EH (cell line): Measurements from ENCODE around the gene DGKQ.

Experiments
- DNase-seq: peaks from one replicate; pipeline ENCODE4 v3.0.0-alpha.2; 2015; ENCODE audit warnings: low read depth

DGKQ gene

DNA sequence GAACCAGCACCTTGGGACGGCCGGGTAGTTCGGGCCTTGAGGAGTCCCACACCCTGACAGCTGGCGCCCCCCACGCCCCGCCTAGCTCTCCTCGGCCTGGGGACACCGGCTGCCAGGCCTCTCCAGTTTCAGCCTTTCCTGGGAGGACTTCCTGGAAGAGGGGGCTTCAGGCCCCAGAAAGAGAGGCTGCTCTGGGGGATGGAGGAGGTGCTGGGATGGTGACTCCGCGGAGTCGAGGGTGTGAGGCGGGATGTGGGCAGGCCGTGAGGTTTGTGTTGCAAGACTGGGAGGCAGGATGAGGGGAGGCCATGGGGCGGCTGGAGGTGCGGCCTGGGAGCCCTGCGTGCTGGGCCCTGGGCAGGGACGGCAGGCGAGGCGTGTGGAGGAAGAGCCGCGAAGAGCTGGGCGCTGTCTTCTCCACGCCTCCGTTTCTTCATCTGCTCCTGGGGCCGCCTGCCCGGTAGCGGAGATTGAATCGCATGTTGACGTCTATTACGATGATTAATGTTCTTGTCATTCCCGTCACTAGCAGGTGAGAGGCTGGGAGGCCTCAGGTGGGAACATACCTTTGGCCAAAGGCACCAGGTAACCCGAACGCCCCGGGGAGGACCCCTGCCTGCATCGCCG is 37.1 kb upstream of the DGKQ start:
- peak; percentile 89 for DNase-seq

DNA sequence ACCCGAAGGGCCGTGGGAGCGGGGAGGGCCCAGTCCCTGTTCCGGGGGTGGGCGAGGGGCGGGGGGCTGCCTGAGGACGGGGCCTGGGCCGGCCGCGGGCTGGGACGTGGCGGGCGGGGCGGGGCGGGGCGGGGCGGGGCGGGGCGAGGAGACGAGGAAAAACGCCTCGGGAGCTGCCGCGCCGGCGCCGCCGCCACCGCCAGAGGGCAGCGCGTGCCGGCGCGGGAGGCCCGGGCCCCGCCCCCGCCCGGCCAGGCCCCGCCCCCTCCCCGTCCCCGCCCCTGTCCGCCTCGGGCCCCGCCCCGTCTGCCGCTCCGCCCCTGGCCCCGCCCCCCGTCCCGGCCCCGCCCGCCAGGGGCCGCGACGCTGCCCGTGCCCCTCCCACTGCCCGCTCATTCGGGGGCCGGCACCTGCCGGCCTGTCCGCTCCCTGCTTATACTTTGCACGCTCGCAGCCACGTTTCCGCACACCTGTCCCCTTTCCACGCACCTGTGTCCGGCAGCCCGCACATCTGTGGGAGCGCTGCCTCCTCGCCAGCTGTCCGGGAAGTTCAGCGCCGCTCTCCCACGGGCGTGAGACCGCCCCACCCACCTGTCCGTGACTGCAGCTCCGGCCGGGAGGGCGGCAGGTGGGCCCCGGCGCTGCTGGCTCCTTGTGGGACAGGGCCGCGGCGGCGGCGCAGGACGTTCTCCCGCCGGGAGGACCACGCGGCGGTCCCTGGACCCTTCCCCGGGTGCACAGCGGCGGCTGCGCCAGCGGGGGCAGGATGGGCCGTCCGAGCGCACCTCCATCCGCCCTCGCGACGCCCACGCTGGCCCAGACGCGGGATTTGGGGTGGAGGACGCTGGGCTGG is 36.4 kb upstream of the DGKQ start:
- peak; percentile 68 for DNase-seq

- peak; percentile 21 for DNase-seq
Measured at GRCh38 chr4:1008840-1009541, 35.6 kb upstream of the DGKQ start.

GRCh38 chr4:1006856-1007255 is 33.5 kb upstream of the DGKQ start:
- DNase-seq, result no peak

DNA sequence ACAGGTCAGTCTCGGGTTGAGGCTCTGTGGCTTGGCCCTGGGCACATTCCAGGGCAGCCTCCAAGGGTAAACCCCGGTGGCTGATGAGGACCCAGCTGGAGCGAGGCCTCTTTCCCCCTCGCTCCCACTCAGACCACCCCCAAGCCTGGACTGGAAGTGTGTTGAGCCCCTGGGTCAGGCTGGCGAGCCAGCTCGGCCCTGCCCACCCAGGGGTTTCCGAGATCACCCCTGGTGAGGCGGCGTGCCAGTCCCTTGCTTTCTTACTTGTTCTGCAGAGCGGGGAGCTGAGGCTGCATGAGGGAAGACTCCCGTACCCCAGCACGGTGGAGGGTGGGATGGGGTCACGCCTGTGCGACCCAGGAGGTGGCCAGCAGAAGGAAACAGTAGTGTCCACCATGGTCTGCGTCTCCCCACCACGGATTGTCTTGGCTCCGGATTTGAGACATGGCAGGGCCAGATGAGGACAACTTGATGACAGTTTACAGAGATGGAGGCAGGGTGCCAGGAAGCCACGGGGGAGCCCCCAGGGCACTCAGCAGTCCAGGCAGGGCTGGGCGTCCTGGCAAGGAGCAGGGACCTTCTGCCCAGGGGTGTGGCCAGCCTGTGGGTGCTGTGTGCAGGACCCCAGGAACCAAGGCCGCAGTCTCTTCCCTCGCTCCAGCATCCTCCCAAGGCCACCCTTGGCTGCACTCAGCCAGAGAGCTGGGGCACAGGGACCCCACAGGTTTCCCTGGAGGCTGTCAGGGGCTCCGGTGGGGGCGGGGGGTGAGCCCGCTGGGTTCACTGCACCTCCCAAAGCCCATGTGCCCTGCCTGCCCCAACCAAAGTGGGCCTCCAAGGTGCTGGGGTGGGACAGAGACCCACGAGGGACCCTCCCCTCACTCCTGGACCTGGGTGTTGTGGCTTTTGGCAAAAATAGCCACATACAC is 31.5 kb upstream of the DGKQ start:
- no peak for DNase-seq

DNA sequence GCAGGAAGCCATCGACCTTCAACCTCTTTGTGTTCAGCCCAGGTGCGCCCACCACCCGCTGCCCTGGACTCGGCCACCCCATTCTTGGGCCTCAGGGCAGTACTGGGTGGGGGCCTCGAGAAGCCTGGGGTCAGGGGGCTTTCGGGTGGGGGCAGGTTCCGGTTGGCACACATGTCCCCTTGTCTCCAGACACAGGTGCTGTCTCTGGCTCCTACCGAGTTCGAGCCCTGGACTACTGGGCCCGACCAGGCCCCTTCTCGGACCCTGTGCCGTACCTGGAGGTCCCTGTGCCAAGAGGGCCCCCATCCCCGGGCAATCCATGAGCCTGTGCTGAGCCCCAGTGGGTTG is 30.7 kb upstream of the DGKQ start:
- DNase-seq, result no peak

DNA sequence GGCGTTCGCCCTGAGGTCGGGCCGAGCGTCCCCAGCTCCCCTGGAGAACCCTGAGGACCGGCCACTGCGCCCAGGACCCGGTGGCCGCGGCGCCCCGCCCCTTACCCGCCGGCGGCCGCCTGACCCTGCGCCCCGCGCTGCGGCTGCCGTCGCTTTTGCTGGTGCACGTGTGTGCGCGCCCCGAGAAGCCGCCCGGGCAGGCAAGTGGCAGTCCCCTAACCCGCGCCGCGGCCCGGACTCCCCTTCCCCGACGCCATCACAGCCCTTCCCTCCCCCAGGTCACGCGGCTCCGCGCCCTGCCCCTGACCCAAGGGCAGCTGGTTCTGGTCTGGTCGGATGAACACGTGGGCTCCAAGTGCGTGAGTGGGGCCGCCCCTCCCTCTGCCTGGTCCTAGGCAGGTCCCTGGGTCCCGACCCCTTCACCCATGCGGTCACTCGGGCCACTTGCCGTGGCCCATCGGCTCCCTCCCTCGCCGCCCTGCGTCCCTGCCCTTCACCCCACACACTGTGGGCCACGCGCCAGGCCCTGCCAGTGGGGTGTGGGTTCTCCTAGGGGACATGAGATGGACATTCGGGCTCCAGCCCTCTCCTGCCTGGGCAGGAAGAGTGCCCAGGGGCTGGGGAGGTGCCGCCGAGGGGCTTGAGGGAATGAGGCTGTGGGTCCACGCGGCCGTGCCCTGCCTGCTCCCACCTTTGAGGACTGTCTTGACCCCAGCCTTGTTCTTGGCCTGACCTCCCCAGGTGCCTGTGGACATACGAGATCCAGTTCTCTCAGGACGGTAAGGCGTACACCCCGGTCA is 30.1 kb upstream of the DGKQ start:
- DNase-seq, result no peak

GRCh38 chr4:1002631-1003251 is 29.4 kb upstream of the DGKQ start:
- DNase-seq, result no peak

- DNase-seq, result peak; percentile 8
Measured at GRCh38 chr4:1002131-1002630, 28.8 kb upstream of the DGKQ start.

GRCh38 chr4:1001561-1002130 is 28.3 kb upstream of the DGKQ start:
- no peak for DNase-seq

- DNase-seq, result no peak
Measured at GRCh38 chr4:1000686-1001260, 27.4 kb upstream of the DGKQ start.

GRCh38 chr4:999882-1000425 is 26.6 kb upstream of the DGKQ start:
- no peak for DNase-seq

GRCh38 chr4:999240-999863 is 26.0 kb upstream of the DGKQ start:
- peak; percentile 33 for DNase-seq

- no peak for DNase-seq
Measured at GRCh38 chr4:998096-998691, 24.8 kb upstream of the DGKQ start.

DNA sequence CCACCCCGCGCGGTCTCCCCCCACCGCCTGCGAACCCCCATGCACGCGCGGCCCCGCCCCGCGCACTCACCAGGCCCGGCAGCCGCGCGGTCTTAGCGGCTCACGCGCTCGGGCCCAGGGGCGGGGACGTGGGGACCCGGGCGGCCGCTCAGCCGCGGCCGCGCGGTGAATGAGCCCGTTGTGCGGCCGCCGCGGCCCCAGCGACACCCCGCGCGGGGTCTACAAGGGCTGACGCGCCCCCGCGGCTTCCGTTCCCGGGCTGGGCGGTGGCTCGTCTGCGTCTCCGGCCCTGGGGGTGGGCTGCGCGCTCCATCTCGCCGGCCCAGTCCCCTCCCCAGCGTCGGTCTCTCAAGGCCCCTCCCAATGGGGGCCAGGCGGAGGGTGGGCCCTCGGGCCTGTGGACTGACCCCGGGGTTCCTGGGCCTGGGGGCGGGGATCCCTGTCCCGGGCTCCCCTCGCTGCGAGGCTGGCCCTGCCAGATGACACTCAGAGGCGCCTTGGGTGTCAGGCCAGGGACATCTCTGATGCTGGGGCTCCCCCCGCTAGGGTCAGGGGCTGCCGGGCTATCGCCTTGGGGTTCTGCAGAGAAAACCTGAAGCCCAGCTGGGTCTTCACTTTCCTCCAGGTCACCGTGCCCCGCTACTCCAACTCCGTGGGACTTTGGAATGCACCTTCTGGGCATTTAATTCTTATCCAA is 24.2 kb upstream of the DGKQ start:
- peak; percentile 17 for DNase-seq

DNA sequence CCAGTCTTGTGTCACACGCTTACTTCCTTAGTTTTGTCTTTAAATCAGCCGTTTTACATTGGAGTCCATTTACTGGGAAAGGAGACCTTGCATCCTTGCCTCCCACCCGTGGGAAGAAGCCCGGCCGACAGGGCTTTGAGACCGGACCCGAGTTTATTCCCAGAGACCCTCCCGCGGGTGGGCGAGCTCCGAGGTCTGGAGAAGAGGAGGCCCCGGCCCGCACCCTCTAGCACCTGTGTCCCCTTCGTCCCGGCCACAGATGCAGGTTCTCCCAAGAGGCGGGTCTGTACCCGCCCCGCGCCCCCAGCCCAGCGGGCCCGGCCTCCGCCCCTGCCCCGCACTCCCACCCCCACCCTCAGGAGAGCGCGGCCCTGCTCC is 23.6 kb upstream of the DGKQ start:
- no peak for DNase-seq

- DNase-seq, result no peak
Measured at GRCh38 chr4:996030-996996, 22.9 kb upstream of the DGKQ start.
